Heart right ventricle (tissue), 16 donors: ENCODE measurements around the gene AMPD1. TPM values are rescaled to one million over a fixed set of nuclear protein-coding genes. Genes with fewer than 3 reads are reported as not detected.

Source experiments
- ATAC-seq, 8 donors: fragments of 200-7000 bp; cut with Tn5 transposase; one replicate each; pipeline ENCODE4 v1.9.1; 2020; ENCODE audit warnings: mild to moderate bottlenecking in 8 of 8, moderate library complexity in 8 of 8, moderate number of reproducible peaks in 1 of 8
- DNase-seq, 2 donors: peaks; one replicate each; pipeline ENCODE4 v3.0.0-alpha.2; 2020
- H3K27ac ChIP-seq, 10 donors: fragments of 200-600 bp; sonication (generic) in 2 of 10; one replicate each; pipeline versions ENCODE4 v1.5.0 to v1.8.0; 2020 to 2022; ENCODE audit warnings: mild to moderate bottlenecking in 3 of 10
- H3K27me3 ChIP-seq, 7 donors: fragments of 200-600 bp; one replicate each; pipeline ENCODE4 v1.8.0; 2021 to 2022; ENCODE audit warnings: mild to moderate bottlenecking in 2 of 7
- H3K36me3 ChIP-seq, 9 donors: fragments of 200-600 bp; sonication (generic) in 1 of 9; one replicate each; pipeline versions ENCODE4 v1.5.0 to v1.8.0; 2020 to 2022; ENCODE audit warnings: mild to moderate bottlenecking in 2 of 9
- H3K4me1 ChIP-seq, 9 donors: fragments of 200-600 bp; sonication (generic) in 1 of 9; one replicate each; pipeline versions ENCODE4 v1.5.0 to v1.8.0; 2020 to 2022; ENCODE audit warnings: mild to moderate bottlenecking in 4 of 9
- H3K4me3 ChIP-seq, 10 donors: fragments of 200-600 bp; sonication (generic) in 2 of 10; one replicate each; pipeline versions ENCODE4 v1.5.0 to v1.8.0; 2020 to 2022; ENCODE audit warnings: mild to moderate bottlenecking in 7 of 10, moderate library complexity in 2 of 10
- H3K9me3 ChIP-seq, 11 donors: fragments of 200-600 bp in 10 of 11; sonication (generic) in 2 of 11; one replicate each; pipeline versions ENCODE4 v1.5.0 to v1.8.0; 2013 to 2022; ENCODE audit warnings: mild to moderate bottlenecking in 2 of 11, control low read depth in 1 of 11, moderate library complexity in 1 of 11
- WGBS, 2 donors: extraction: QIAGEN DNeasy Blood & Tissue Kit; methylation state at CpG; one replicate each; pipeline ENCODE4 v1.1.7; 2013; ENCODE audit warnings: inconsistent platforms in 1 of 2; 5-methylcytosine and 5-hydroxymethylcytosine counted together
- intact Hi-C, 10 donors: fragments of 100-400 bp; cut with DNase I; formaldehyde crosslinking; loops; one replicate each; pipeline versions ENCODE4 v1.11.1 to v1.14.2; 2022
- polyA plus RNA-seq, 2 donors: library from polyadenylated mRNA; stranded (reverse); fragments of 200-250 nt; gene quantifications; one replicate each; pipeline ENCODE4 v1.2.3, GENCODE V29; 2013
- total RNA-seq, 10 donors: library from RNA; stranded (reverse); fragmentation: NEBNext Ultra II Directional in 3 of 10; extraction: Animal tissue kit (Norgen Biotek cat#: 25700) in 3 of 10; gene quantifications; one replicate each; pipeline versions ENCODE4 v1.2.1 to v1.2.4, GENCODE V29; 2021 to 2023
- TF ChIP-seq, protein P1 (sequence below), 9 donors: fragments of 200-600 bp; sonication (generic) in 2 of 9; IDR thresholded peaks; one replicate each; pipeline versions ENCODE4 v1.5.0 to v1.8.0; 2021 to 2022; ENCODE audit warnings: antibody characterized with exemption in 9 of 9, mild to moderate bottlenecking in 5 of 9, moderate library complexity in 1 of 9
- donor health status: Arrhythmogenic right ventricular cardiomyopathy.
- donor health status: ischemic (EF 13 %, LVEDD 7.1; RV severe dilation, severe dysfunction).
- donor health status: healthy with polysubstance abuse.
- donor health status: DM: no; HTN: yes; CAD: no.
- donor health status: DM: no; HTN: no; CAD: no.
- donor health status: ischemic (EF 25% LVEDD 6.9; RV normal size, moderate dysfunction).
- donor health status: ischemic (EF 25% LVEDD 5.7; RV mildly dilated, moderate dysfunction).
- donor health status: healthy.
- donor health status: DM: yes; HTN: yes; CAD: no.
- donor health status: Ischemic cardiomyopathy.
- donor health status: ischemic (EF 35%, LVEDD 5.7; RV mildly dilated, moderate dysfunction).
- donor health status: nonischemic (EF 11% LVEDD 7.7; RV severe dilation, severe dysfunction).
- donor health status: DM: yes; HTN: yes; CAD: no.
- donor health status: PGD.
- donor health status: ischemic (EF 29% LVEDD 5.4; RV normal size, mild dysfunction).
- donor health status: nonischemic (EF 23%, LVEDD 6.1; RV moderate dilation, normal function).

Gene AMPD1
- total and polyA plus RNA-seq, 12 donors: 0.59 TPM; not detected in 11

DNA sequence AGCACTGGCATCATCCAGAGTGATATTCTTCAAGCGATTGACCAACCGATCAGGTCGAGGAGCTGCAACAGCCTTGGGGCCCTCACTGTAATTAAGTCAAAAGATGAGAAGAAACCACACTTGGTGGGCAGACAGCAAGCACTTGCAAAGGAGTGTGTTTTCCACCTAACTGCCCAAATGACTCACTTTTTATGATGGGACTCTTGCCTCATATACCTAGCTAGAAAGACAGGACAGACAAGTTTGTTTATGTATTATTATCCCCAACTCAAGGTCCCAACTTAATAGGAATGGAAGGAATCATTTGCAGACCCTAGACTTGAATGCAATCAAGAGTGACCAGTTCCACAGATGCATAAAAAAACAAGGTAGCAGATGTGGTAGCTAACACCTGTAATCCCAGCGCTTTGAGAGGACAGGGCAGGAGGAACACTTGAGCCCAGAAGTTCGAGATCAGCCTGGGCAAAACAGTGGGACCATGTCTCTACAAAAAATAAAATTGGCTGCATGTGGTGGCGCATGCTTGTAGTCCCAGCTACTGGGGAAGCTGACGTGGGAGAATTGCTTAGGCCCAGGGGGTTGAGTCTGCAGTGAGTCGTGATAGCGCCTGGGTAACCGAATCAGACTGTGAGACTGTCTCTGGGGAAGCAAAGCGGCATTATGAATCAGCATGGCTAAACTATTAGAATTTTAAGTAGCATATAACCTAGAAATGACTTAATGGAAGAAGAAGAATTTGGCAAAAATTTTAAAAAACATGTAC lies 23.5 kb upstream of the AMPD1 start:
- Histone ChIP-seq H3K9me3 (no peaks in the 10 kb centered on the region), H3K4me1 (peaks cover 4 to 37% (median 28%) of the 10 kb centered on the region in 9 donors), H3K27me3 (no peaks in the 10 kb centered on the region), H3K36me3 (peaks cover 0 to 81% (median 62%) of the 10 kb centered on the region in 9 donors), H3K4me3 (no peak overlapping the region), H3K27ac (no peak overlapping the region)
- WGBS, 2 donors: 89 to 91% methylated on average over 11 of the region's 11 CpGs
- DNase-seq (no peak), ATAC-seq (no peak)
- TF ChIP-seq, protein P1, sequence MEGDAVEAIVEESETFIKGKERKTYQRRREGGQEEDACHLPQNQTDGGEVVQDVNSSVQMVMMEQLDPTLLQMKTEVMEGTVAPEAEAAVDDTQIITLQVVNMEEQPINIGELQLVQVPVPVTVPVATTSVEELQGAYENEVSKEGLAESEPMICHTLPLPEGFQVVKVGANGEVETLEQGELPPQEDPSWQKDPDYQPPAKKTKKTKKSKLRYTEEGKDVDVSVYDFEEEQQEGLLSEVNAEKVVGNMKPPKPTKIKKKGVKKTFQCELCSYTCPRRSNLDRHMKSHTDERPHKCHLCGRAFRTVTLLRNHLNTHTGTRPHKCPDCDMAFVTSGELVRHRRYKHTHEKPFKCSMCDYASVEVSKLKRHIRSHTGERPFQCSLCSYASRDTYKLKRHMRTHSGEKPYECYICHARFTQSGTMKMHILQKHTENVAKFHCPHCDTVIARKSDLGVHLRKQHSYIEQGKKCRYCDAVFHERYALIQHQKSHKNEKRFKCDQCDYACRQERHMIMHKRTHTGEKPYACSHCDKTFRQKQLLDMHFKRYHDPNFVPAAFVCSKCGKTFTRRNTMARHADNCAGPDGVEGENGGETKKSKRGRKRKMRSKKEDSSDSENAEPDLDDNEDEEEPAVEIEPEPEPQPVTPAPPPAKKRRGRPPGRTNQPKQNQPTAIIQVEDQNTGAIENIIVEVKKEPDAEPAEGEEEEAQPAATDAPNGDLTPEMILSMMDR (IDR thresholded peaks at IDR 0.05): no peak
- intact Hi-C loops: loop anchor here in 5 of 10 donors (5.0 to 10.0 kb wide), 5 partner anchors 33 to 137 kb away; partner anchors contain the start of genes BCAS2 (in 4 of the 5), CSDE1 (in 1 of the 5) and SIKE1 (in 1 of the 5)

DNA sequence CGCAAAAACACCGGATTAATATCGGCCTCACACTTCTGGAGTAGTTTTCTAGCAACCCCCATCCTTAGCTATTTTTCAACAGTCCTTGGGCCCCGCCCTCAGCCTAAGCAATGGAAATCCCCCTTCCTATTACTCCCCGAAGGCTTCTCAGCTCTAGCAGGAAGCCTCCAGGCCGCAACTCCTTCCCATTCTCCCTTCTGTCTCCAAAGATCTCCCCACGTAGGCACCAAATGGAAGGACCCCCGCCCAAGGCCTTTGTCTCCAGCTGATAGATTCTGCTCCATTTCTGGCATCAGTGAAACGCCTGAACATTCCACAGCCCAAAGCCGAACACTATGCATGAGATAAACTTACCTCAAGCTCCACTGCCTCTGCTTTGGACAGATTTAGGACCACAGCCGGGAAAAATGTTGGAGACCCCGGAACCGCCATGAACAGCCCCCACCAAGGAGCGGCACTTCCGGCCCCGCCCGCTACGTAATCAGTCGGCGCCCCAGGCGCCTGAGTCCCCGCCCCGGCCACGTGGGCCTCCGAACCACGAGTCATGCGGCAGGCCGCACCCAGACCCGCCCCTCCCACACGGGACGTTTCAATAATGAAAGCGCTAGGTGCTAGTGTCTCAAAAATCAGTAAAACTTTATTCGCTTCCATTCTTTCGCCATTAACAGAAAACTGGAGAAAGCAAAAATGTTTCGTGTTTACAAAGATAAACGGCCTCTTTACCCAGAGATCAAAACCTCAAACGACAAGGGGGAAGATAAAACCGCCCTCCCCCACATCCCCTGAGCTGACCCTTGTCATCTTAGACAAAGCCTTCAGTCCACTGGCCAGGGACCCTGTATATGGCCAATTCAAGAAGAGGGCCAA lies 21.2 kb upstream of the AMPD1 start, which contains the start of gene NRAS:
NRAS (minus strand) TSS at position 468 of the 867 bp plus-strand sequence. CDS start 611 bp downstream, outside the sequence.
- ATAC-seq: peak; percentile 99 to 100 (median 100)
- Histone ChIP-seq H3K9me3 (no peaks in the 10 kb centered on the region), H3K36me3 (peaks cover 0 to 81% (median 58%) of the 10 kb centered on the region in 9 donors), H3K4me3 (peak within 1 kb of the TSS; percentile 62 to 91 (median 76)), H3K27ac (peak within 1 kb of the TSS; percentile 48 to 95 (median 88)), H3K27me3 (no peaks in the 10 kb centered on the region), H3K4me1 (peaks cover 4 to 32% (median 25%) of the 10 kb centered on the region in 9 donors)
- peak; percentile 93 to 95 for DNase-seq
- intact Hi-C loops: loop anchor here in 6 of 10 donors (2.0 to 10.0 kb wide), 6 partner anchors 36 to 134 kb away; partner anchors contain the start of genes BCAS2 (in 4 of the 6), SIKE1 (in 2 of the 6) and CSDE1 (in 1 of the 6)
- TF ChIP-seq, protein P1 (IDR thresholded peaks at IDR 0.05): no peak
- WGBS, 2 donors: 1% methylated on average over 38 of the region's 38 CpGs

DNA sequence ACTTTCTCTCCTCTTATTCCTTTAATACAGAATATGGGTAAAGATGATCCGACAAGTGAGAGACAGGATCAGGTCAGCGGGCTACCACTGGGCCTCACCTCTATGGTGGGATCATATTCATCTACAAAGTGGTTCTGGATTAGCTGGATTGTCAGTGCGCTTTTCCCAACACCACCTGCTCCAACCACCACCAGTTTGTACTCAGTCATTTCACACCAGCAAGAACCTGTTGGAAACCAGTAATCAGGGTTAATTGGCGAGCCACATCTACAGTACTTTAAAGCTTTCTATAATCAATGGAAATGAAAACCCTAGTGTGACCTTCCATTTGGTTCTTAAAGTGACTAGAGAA lies 20.6 kb upstream of the AMPD1 start:
- TF ChIP-seq, protein P1 (IDR thresholded peaks at IDR 0.05): no peak
- no peaks in the 10 kb centered on the region for H3K27me3 ChIP-seq
- H3K9me3 ChIP-seq: no peaks in the 10 kb centered on the region
- peak overlapping the region in 9 of 10 donors; percentile 81 to 95 (median 90) for H3K27ac ChIP-seq
- H3K4me1 ChIP-seq: peaks cover 4 to 32% (median 25%) of the 10 kb centered on the region in 9 donors
- intact Hi-C loops: loop anchor here in 6 of 10 donors (2.0 to 10.0 kb wide), 6 partner anchors 36 to 134 kb away; partner anchors contain the start of genes BCAS2 (in 4 of the 6), SIKE1 (in 2 of the 6) and CSDE1 (in 1 of the 6)
- H3K36me3 ChIP-seq: peaks cover 0 to 81% (median 57%) of the 10 kb centered on the region in 9 donors
- peak in 1 of 8 donors; percentile 16 for ATAC-seq
- DNase-seq: no peak
- WGBS, 2 donors: 26 to 37% methylated on average over 4 of the region's 4 CpGs
- peak overlapping the region; percentile 62 to 91 (median 76) for H3K4me3 ChIP-seq

DNA sequence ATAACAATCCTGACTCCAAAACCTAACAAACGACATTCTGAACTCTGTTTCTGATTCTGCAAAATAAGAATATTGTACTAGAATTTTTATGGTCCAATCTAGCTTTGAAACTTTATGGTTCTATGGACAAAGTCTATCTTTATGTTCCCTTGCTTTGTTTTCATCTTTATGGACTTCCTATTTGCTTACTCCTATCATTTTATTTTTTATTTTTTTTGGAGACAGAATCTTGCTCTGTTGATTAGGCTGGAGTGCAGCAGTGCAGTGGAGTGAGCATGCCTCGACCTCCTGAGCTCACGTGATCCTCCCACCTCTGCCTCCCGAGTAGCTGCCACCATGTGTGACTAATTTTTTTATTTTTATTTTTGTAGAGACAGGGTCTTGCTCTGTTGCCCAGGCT lies 17.6 kb upstream of the AMPD1 start:
- Histone ChIP-seq H3K27me3 (no peaks in the 10 kb centered on the region), H3K9me3 (no peaks in the 10 kb centered on the region), H3K27ac (no peak overlapping the region), H3K36me3 (peaks cover 0 to 80% (median 52%) of the 10 kb centered on the region in 9 donors), H3K4me1 (peaks cover 4 to 32% (median 25%) of the 10 kb centered on the region in 9 donors), H3K4me3 (no peak overlapping the region)
- intact Hi-C loops: loop anchor here in 1 of 10 donors (10.0 kb wide), 1 partner anchor 128 kb away; the partner anchor contains the start of gene BCAS2
- TF ChIP-seq, protein P1 (IDR thresholded peaks at IDR 0.05): no peak
- DNase-seq: no peak
- WGBS, 2 donors: 83 to 91% methylated on average over 4 of the region's 4 CpGs
- ATAC-seq: no peak
